Pancreas (tissue), 10 donors: Measurements from ENCODE around the gene NFIA. TPM values are rescaled to one million over a fixed set of nuclear protein-coding genes. Genes with fewer than 3 reads are reported as not detected.

Experiments used
- ATAC-seq, 4 donors: fragments of 200-7000 bp; cut with Tn5 transposase; one replicate each; pipeline versions ENCODE4 v1.8.0 to v1.9.1; 2020; ENCODE audit warnings: mild to moderate bottlenecking in 4 of 4, moderate library complexity in 4 of 4
- DNase-seq, 6 donors: peaks; one replicate each; pipeline ENCODE4 v3.0.0-alpha.2; 2020
- FAIRE-seq: peaks from 2 replicates; lab custom pipeline; 2012; peaks lifted over from hg19 to GRCh38; lab: Jason Lieb, UNC
- H3K27ac ChIP-seq, 4 donors: fragments of 200-600 bp; sonication (generic); 1 replicate in 3 of 4; 2 replicates in 1 of 4; pipeline versions ENCODE4 v1.5.0 to v1.8.0; 2020
- H3K27me3 ChIP-seq, 4 donors: fragments of 200-600 bp; one replicate each; pipeline ENCODE4 v1.8.0; 2021
- H3K36me3 ChIP-seq, 3 donors: fragments of 200-600 bp; sonication (generic) in 1 of 3; one replicate each; pipeline versions ENCODE4 v1.5.0 to v1.8.0; 2020 to 2021
- H3K4me1 ChIP-seq, 3 donors: fragments of 200-600 bp; one replicate each; pipeline ENCODE4 v1.8.0; 2021
- H3K4me3 ChIP-seq, 4 donors: fragments of 200-600 bp; sonication (generic) in 2 of 4; one replicate each; pipeline versions ENCODE4 v1.5.0 to v1.8.0; 2020 to 2021
- H3K9me3 ChIP-seq, 4 donors: fragments of 200-600 bp; one replicate each; pipeline ENCODE4 v1.8.0; 2021
- CTCF ChIP-seq, 4 donors: fragments of 200-600 bp; sonication (generic) in 3 of 4; IDR thresholded peaks; one replicate each; pipeline versions ENCODE4 v1.5.0 to v1.8.0; 2021; ENCODE audit warnings: antibody characterized with exemption in 4 of 4
- WGBS, 2 donors: extraction: QIAGEN DNeasy Blood & Tissue Kit; methylation state at CpG; one replicate each; pipeline ENCODE4 v1.1.7; 2013; 5-methylcytosine and 5-hydroxymethylcytosine counted together
- intact Hi-C, 3 donors: fragments of 100-400 bp; cut with DNase I; formaldehyde crosslinking; loops; one replicate each; pipeline versions ENCODE4 v1.11.1 to v1.14.2; 2022
- polyA plus RNA-seq, 2 donors: library from polyadenylated mRNA; stranded (reverse); fragments of 200-250 nt; gene quantifications; one replicate each; pipeline ENCODE4 v1.2.3, GENCODE V29; 2013
- total RNA-seq, 6 donors: library from RNA; stranded (reverse); fragmentation: NEBNext Ultra II Directional in 4 of 6; extraction: Animal tissue kit (Norgen Biotek cat#: 25700) in 4 of 6; gene quantifications; one replicate each; pipeline versions ENCODE4 v1.2.1 to v1.2.4, GENCODE V29; 2021 to 2023
- donor health status: healthy with polysubstance abuse.
- donor health status: DM: no; HTN: no; CAD: no; lungs with moderate emphysema.
- donor health status: DM: no; HTN: no; CAD: no.
- donor health status: control.
- donor health status: control.
- donor health status: Bipolar disorder and iron deficiency.
- donor health status: DM: yes; HTN: yes; CAD: no.
- donor health status: DM: no; HTN: no; CAD: no.
- donor health status: DM: no; HTN: no; CAD: no.
- donor health status: DM: yes; HTN: yes; CAD: no.

The NFIA gene
- total and polyA plus RNA-seq, 8 donors = 4.9 to 48.1 (median 30.2) TPM

DNA sequence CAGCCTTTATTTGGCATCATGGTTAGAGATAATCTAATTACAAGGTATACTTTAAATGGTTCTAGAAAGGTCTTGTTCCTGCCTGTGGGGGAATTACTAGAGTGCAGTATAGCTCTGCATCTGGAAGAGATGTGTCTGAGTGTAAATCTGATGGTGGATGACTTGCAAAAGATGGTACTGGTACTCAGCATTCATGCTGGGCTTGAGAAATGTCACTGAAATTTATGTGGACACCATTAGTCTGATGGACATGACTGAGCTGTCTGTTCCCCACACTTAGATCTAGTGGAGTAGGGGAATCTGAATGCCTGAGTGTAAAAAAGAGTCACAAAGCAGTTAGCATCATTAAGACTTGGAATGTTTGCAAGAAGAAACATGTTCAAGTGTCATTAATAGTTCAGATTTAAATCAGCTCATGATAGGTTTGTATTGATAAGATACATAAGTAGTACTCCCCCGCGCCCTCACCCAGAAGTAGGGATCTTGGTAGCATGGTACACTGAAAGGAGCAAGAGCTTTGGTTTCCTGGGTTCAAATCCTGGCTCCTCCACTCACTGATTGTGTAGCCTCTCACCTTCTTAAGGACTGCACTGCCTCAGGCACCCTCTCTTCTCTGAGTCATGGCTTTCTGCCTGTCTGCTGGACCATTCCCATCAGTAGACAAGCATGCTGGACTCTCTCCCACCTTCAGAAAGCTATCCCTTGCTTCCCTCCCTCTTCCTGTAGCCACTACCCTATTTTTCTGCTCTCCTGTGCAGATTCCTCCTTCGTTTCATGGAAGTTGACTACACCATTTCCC lies 292.9 kb downstream of the NFIA start:
- no peak for FAIRE-seq
- H3K27ac ChIP-seq = no peak overlapping the region
- ATAC-seq = no peak
- intact Hi-C loops = no loop called here
- no peak for DNase-seq
- no peaks in the 10 kb centered on the region for H3K4me1 ChIP-seq
- H3K9me3 ChIP-seq = no peaks in the 10 kb centered on the region
- TF ChIP-seq CTCF (IDR thresholded peaks at IDR 0.05) = no peak
- H3K4me3 ChIP-seq = no peak overlapping the region
- no peaks in the 10 kb centered on the region for H3K27me3 ChIP-seq
- peaks cover 0 to 8% (median 0%) of the 10 kb centered on the region in 3 donors for H3K36me3 ChIP-seq
- WGBS, 2 donors = 98 to 99% methylated on average over 3 of the region's 3 CpGs

DNA sequence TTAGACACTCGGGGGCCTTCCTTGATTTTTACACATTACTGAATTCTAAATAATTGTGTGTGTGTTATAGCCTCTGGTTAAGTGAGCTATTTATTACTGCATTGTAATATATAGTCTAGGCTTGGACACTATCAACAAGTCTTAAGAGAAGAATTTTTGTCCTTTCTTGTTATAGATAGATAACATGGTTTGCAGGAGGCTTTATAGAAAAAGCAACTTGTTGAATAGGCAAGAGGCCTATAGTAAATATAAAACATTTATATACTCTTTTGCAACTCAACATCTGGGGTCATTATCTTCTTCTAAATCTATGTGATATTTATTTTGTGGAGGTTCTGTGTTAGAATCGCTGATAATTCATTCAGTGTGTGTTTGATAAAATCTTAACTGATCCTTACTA lies 293.8 kb downstream of the NFIA start:
- no peak for ATAC-seq

DNA sequence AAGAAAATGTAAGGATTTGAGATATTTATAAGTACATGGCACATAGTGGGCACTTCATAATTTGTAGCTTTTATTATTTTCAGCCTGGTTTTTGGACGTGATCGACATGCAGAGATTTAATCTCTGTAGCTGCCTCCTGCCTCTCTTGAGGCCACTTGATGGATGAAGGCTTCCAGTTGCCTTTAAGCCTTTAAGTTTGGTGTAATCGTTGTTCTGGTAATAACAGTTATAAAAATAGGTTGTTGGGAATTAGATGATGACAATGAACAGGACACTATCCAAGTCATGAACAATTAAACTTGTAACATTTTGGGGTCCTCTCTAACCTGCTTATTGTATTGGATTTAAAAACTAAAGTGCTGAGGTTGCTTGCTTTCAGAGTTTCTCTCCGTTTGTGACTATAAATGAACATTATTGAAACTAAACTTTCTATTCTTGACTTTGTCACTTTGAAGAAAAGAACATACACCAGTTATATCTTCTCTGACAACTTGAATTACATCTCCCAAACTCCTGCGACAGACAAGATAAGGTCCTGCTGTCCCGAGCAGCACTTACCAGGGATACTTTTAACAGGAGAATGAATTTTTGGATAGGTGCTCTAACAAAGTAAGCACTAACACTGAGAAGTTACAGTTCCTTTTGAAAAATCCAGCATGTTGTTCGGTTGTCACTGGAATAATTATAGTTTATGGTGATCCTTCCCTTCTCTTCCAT lies 295.0 kb downstream of the NFIA start:
- intact Hi-C loops = no loop called here
- 88 to 93% methylated on average over 7 of the region's 7 CpGs for WGBS, 2 donors

More for the DNA sequence above, 293.8 kb downstream of the NFIA start:
- Histone ChIP-seq H3K36me3 (peaks cover 0 to under 1% (median 0%) of the 10 kb centered on the region in 3 donors), H3K27me3 (no peaks in the 10 kb centered on the region), H3K4me3 (no peak overlapping the region), H3K27ac (no peak overlapping the region), H3K4me1 (no peaks in the 10 kb centered on the region), H3K9me3 (no peaks in the 10 kb centered on the region)
- 92 to 95% methylated on average over 2 of the region's 2 CpGs for WGBS, 2 donors
- FAIRE-seq (no peak), DNase-seq (no peak)
- intact Hi-C loops = no loop called here
- no peak for TF ChIP-seq CTCF (IDR thresholded peaks at IDR 0.05)

DNA sequence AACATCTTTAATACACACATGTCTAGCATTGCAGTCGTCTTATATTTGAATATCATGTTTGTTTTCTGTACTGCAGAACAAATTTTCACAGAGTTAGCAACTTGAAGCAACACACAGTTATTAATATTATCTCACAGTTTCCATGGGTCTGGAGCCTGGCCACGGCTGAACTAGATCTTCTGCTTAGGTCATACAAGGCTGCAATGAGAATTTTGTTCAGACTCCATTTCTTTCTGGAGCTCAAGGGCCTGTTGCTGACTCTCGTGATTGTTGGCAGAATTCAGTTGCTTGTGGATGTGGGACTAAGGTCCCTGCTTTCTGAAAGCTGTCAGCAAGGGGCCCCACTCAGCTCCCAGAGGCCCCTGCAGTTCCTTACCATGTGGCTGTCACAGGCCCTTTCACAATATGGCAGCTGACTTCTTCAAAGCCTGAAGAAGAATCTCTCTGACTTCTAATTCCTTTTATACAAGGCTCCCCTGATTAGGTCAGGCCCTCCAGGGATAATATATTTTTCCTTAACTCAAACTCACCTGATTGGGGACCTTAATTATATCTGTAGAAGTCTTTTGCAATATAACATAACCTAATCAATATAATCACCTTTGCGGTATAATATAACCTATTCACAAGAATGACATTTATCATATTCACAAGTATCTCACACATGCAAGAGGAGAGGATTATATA lies 296.3 kb downstream of the NFIA start:
- Histone ChIP-seq H3K36me3 (peaks cover 0 to 6% (median 4%) of the 10 kb centered on the region in 3 donors), H3K4me1 (no peaks in the 10 kb centered on the region), H3K4me3 (no peak overlapping the region), H3K27me3 (no peaks in the 10 kb centered on the region), H3K27ac (no peak overlapping the region), H3K9me3 (no peaks in the 10 kb centered on the region)
- intact Hi-C loops = no loop called here
- 59 to 75% methylated on average over 4 of the region's 4 CpGs for WGBS, 2 donors
- FAIRE-seq (no peak), DNase-seq (no peak), ATAC-seq (no peak)
- no peak for TF ChIP-seq CTCF (IDR thresholded peaks at IDR 0.05)

More for the DNA sequence above, 295.0 kb downstream of the NFIA start:
- Histone ChIP-seq H3K27me3 (no peaks in the 10 kb centered on the region), H3K36me3 (no peaks in the 10 kb centered on the region), H3K4me3 (no peak overlapping the region), H3K27ac (no peak overlapping the region), H3K4me1 (no peaks in the 10 kb centered on the region), H3K9me3 (no peaks in the 10 kb centered on the region)
- DNase-seq (no peak), FAIRE-seq (no peak), ATAC-seq (no peak)
- no peak for TF ChIP-seq CTCF (IDR thresholded peaks at IDR 0.05)
